HepG2 (cell line): ENCODE measurements around the gene PARN. TPM values are rescaled to one million over a fixed set of nuclear protein-coding genes. Genes with fewer than 3 reads are reported as not detected.
"Not testable (repeated sequence)": the region's sequence is repeated elsewhere in the genome, so short reads cannot be mapped to it uniquely, and the experiment has no call there.

ENCODE experiments used
- ATF7-NPFF ChIP-seq: sonication (generic); formaldehyde crosslinking; IDR thresholded peaks from 2 replicates; pipeline ENCODE4 v1.8.1; 2023; ENCODE audit warnings: mild to moderate bottlenecking, low read depth, missing genetic modification reagents, moderate library complexity
- ATM ChIP-seq: fragments of 450-650 bp; IDR thresholded peaks from 2 replicates; pipeline ENCODE4 v1.7.1; 2017; ENCODE audit warnings: mild to moderate bottlenecking, borderline replicate concordance
- EED ChIP-seq: sonication (generic); formaldehyde crosslinking; IDR thresholded peaks from 2 replicates; pipeline ENCODE4 v1.5.0; 2020; ENCODE audit warnings: mild to moderate bottlenecking, missing genetic modification reagents
- ELF1 ChIP-seq: sonication (generic); formaldehyde crosslinking; IDR thresholded peaks from 2 replicates; pipeline ENCODE4 v1.4.0; 2020; ENCODE audit warnings: missing genetic modification reagents
- FOXO1 ChIP-seq: sonication (generic); formaldehyde crosslinking; IDR thresholded peaks from 2 replicates; pipeline ENCODE4 v1.4.0; 2020; ENCODE audit warnings: missing genetic modification reagents
- KAT8 ChIP-seq: IDR thresholded peaks from 2 replicates; pipeline ENCODE4 v1.6.1; 2016; ENCODE audit warnings: missing genetic modification reagents, missing compliant biosample characterization
- KLF11 ChIP-seq: IDR thresholded peaks from 2 replicates; pipeline ENCODE4 v1.6.1; 2016; ENCODE audit warnings: missing compliant biosample characterization
- KLF6 ChIP-seq: IDR thresholded peaks from 2 replicates; pipeline ENCODE4 v1.8.0; 2016; ENCODE audit warnings: missing biosample characterization, missing genetic modification reagents
- MAZ ChIP-seq, 2 experiments: sonication (generic) in 1 of 2; formaldehyde crosslinking in 1 of 2; IDR thresholded peaks; 2 replicates each; pipeline versions ENCODE4 v1.5.0 to v1.6.1; 2012 to 2020; ENCODE audit warnings: low read depth in 2 of 2, mild to moderate bottlenecking in 2 of 2, borderline replicate concordance in 1 of 2, improper control_type of control experiment in 1 of 2, low read length in 1 of 2, missing genetic modification reagents in 1 of 2, moderate library complexity in 1 of 2
- MED1 ChIP-seq: sonication (generic); formaldehyde crosslinking; IDR thresholded peaks from 2 replicates; pipeline ENCODE4 v1.4.0; 2020; ENCODE audit warnings: missing genetic modification reagents
- NR2C2 ChIP-seq: sonication (generic); formaldehyde crosslinking; IDR thresholded peaks from 2 replicates; pipeline ENCODE4 v1.4.0; 2020; ENCODE audit warnings: missing genetic modification reagents, mild to moderate bottlenecking, moderate library complexity, borderline replicate concordance
- SMYD3 ChIP-seq: sonication (generic); formaldehyde crosslinking; IDR thresholded peaks from 2 replicates; pipeline ENCODE4 v1.8.1; 2023; ENCODE audit warnings: mild to moderate bottlenecking, missing genetic modification reagents
- TARDBP ChIP-seq: sonication (generic); formaldehyde crosslinking; IDR thresholded peaks from 2 replicates; pipeline ENCODE4 v1.8.0; 2022; ENCODE audit warnings: mild to moderate bottlenecking, missing genetic modification reagents
- ZNF644 ChIP-seq: IDR thresholded peaks from 2 replicates; pipeline ENCODE4 v1.6.1; 2016; ENCODE audit warnings: low read depth
- ZNF768 ChIP-seq: sonication (generic); formaldehyde crosslinking; IDR thresholded peaks from 2 replicates; pipeline ENCODE4 v1.4.0; 2020; ENCODE audit warnings: missing genetic modification reagents
- ZNF891 ChIP-seq: sonication (generic); formaldehyde crosslinking; IDR thresholded peaks from 2 replicates; pipeline ENCODE4 v1.5.0; 2020; ENCODE audit warnings: mild to moderate bottlenecking, missing genetic modification reagents
- polyA plus RNA-seq, 8 experiments: library from polyadenylated mRNA; depleted of rRNA in 3 of 8; stranded (reverse) in 7 of 8; unstranded in 1 of 8; fragments of >200 nt; fragmentation: Illumina TruSeq in 4 of 8; extraction: Trizol in 4 of 8; gene quantifications; 2 replicates each; pipeline versions ENCODE4 v1.2.1 to v1.2.3, GENCODE V29; 2011 to 2016; ENCODE audit warnings: low read depth in 4 of 8, missing spikeins in 1 of 8, mixed read lengths in 1 of 8; ENCODE audit not compliant: insufficient read depth in 1 of 8
- total RNA-seq, 5 experiments: library from RNA; depleted of rRNA; stranded (reverse); fragments of >200 nt; fragmentation: Illumina TruSeq; extraction: Trizol; gene quantifications; 2 replicates each; pipeline ENCODE4 v1.2.3, GENCODE V29; 2016; ENCODE audit warnings: low read depth in 1 of 5
- TF ChIP-seq, protein P1 (sequence below): fragments of 450-650 bp; IDR thresholded peaks from 2 replicates; pipeline ENCODE4 v1.6.1; 2016
- TF ChIP-seq, protein P2 (sequence below): sonication (generic); formaldehyde crosslinking; IDR thresholded peaks from 2 replicates; pipeline ENCODE4 v1.4.0; 2020; ENCODE audit warnings: mild to moderate bottlenecking, missing genetic modification reagents
- TF ChIP-seq, protein P3 (sequence below): sonication (generic); formaldehyde crosslinking; IDR thresholded peaks from 2 replicates; pipeline ENCODE4 v1.5.1; 2020; ENCODE audit warnings: missing genetic modification reagents, mild to moderate bottlenecking, borderline replicate concordance
- TF ChIP-seq, protein P4 (sequence below): sonication (generic); formaldehyde crosslinking; IDR thresholded peaks from 2 replicates; pipeline ENCODE4 v1.4.0; 2020; ENCODE audit warnings: missing genetic modification reagents
- TF ChIP-seq, protein P5 (sequence below): IDR thresholded peaks from 2 replicates; pipeline ENCODE4 v1.6.1; 2016; ENCODE audit warnings: mild to moderate bottlenecking, missing biosample characterization, missing genetic modification reagents

PARN gene
- total and polyA plus RNA-seq, 2 of the 13 experiments (the other 11 are each of a cell fraction or from before 2014, with no cell fraction given): 13.3 to 47.6 TPM

DNA sequence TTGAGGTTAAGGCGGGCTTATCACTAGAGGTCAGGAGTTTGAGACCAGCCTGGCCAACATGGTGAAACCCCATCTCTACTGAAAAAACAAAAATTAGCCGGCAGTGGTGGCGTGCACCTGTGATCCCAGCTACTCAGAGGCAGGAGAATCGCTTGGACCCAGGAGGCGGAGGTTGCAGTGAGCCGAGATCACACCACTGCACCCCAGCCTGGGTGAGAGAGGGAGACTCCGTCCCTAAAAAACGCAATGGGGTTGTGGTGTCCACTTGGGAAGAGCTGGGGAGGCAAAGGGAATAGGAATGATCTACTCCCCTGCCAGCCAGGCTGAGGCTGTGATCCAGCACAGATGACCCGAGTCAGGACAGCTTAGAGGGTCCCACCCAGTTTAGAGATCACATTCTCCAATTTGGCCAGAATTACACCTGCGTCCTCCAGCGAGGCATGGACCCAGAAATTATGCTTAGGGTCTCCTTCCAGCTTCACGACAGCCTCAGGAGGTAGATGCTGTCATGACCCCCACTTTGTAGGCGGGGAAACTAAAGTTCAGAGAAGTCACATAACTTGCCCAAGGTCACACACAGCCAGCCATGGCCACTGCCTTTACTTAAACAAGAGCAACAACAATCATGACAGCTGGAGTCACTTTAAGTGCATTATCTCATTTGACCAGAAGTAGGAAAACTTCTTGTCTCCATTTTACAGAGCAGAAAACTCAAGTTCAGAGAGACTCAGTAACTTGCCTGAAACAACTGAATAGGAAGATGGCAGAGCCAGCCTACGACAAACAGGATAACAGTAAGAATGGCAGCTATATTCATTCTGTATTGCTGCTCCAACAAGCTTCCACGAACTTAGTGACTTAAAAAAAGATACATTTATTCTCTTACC lies 227.7 kb downstream of the PARN start (continued):
- TF ChIP-seq NR2C2 (CRISPR knock-in tag) (peak; percentile 67; the same call in 1 of the 2 replicates), ATM (0 out of 2 replicates have a peak, but pooled peaks have one; percentile 36), KLF6 (peak; percentile 53; the same call in 1 of the 2 replicates), EED (CRISPR knock-in tag) (0 out of 2 replicates have a peak, but pooled peaks have one; percentile 51), SMYD3 (0 out of 2 replicates have a peak, but pooled peaks have one; percentile 65), ZNF768 (CRISPR knock-in tag) (peak; percentile 87), FOXO1 (CRISPR knock-in tag) (peak; percentile 67; the same call in 1 of the 2 replicates), ZNF891 (CRISPR knock-in tag) (peak; percentile 33; the same call in 1 of the 2 replicates), KAT8 (CRISPR knock-in tag) (peak; percentile 47; the same call in 1 of the 2 replicates), KLF11 (CRISPR knock-in tag) (0 out of 2 replicates have a peak, but pooled peaks have one; percentile 21), TARDBP (peak; percentile 80), ZNF644 (CRISPR knock-in tag) (peak; percentile 78), ELF1 (CRISPR knock-in tag) (0 out of 2 replicates have a peak, but pooled peaks have one; percentile 14), ATF7-NPFF (CRISPR knock-in tag) (0 out of 2 replicates have a peak, but pooled peaks have one; percentile 21), MAZ (CRISPR knock-in tag; IDR thresholded peaks at IDR 0.05; ENCODE audit: low read depth) (peak; percentile 67; the same call in 1 of the 2 replicates), MED1 (peak; percentile 89)
- TF ChIP-seq, protein P1, sequence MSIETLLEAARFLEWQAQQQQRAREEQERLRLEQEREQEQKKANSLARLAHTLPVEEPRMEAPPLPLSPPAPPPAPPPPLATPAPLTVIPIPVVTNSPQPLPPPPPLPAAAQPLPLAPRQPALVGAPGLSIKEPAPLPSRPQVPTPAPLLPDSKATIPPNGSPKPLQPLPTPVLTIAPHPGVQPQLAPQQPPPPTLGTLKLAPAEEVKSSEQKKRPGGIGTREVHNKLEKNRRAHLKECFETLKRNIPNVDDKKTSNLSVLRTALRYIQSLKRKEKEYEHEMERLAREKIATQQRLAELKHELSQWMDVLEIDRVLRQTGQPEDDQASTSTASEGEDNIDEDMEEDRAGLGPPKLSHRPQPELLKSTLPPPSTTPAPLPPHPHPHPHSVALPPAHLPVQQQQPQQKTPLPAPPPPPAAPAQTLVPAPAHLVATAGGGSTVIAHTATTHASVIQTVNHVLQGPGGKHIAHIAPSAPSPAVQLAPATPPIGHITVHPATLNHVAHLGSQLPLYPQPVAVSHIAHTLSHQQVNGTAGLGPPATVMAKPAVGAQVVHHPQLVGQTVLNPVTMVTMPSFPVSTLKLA: peak; percentile 22; the same call in 1 of the 2 replicates
- TF ChIP-seq, protein P2, sequence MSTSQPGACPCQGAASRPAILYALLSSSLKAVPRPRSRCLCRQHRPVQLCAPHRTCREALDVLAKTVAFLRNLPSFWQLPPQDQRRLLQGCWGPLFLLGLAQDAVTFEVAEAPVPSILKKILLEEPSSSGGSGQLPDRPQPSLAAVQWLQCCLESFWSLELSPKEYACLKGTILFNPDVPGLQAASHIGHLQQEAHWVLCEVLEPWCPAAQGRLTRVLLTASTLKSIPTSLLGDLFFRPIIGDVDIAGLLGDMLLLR: peak; percentile 35; the same call in 1 of the 2 replicates
- TF ChIP-seq, protein P3, sequence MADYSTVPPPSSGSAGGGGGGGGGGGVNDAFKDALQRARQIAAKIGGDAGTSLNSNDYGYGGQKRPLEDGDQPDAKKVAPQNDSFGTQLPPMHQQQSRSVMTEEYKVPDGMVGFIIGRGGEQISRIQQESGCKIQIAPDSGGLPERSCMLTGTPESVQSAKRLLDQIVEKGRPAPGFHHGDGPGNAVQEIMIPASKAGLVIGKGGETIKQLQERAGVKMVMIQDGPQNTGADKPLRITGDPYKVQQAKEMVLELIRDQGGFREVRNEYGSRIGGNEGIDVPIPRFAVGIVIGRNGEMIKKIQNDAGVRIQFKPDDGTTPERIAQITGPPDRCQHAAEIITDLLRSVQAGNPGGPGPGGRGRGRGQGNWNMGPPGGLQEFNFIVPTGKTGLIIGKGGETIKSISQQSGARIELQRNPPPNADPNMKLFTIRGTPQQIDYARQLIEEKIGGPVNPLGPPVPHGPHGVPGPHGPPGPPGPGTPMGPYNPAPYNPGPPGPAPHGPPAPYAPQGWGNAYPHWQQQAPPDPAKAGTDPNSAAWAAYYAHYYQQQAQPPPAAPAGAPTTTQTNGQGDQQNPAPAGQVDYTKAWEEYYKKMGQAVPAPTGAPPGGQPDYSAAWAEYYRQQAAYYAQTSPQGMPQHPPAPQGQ: 0 out of 2 replicates have a peak, but pooled peaks have one; percentile 20
- TF ChIP-seq, protein P4, sequence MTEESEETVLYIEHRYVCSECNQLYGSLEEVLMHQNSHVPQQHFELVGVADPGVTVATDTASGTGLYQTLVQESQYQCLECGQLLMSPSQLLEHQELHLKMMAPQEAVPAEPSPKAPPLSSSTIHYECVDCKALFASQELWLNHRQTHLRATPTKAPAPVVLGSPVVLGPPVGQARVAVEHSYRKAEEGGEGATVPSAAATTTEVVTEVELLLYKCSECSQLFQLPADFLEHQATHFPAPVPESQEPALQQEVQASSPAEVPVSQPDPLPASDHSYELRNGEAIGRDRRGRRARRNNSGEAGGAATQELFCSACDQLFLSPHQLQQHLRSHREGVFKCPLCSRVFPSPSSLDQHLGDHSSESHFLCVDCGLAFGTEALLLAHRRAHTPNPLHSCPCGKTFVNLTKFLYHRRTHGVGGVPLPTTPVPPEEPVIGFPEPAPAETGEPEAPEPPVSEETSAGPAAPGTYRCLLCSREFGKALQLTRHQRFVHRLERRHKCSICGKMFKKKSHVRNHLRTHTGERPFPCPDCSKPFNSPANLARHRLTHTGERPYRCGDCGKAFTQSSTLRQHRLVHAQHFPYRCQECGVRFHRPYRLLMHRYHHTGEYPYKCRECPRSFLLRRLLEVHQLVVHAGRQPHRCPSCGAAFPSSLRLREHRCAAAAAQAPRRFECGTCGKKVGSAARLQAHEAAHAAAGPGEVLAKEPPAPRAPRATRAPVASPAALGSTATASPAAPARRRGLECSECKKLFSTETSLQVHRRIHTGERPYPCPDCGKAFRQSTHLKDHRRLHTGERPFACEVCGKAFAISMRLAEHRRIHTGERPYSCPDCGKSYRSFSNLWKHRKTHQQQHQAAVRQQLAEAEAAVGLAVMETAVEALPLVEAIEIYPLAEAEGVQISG: peak; percentile 28; the same call in 1 of the 2 replicates
- TF ChIP-seq, protein P5, sequence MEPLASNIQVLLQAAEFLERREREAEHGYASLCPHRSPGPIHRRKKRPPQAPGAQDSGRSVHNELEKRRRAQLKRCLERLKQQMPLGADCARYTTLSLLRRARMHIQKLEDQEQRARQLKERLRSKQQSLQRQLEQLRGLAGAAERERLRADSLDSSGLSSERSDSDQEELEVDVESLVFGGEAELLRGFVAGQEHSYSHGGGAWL (CRISPR knock-in tag): 0 out of 2 replicates have a peak, but pooled peaks have one; percentile 11
- not testable (repeated sequence) for TF ChIP-seq MAZ (IDR thresholded peaks at IDR 0.05; ENCODE audit: borderline replicate concordance, low read depth, low read length)
